Panc1 (cell line): ENCODE measurements around the gene RGS12.

Experiments used
- POLR2AphosphoS5 ChIP-seq: IDR thresholded peaks from 2 replicates; pipeline ENCODE4 v1.6.1; 2012; ENCODE audit warnings: mild to moderate bottlenecking, low read depth, low read length, moderate library complexity
- TCF7L2 ChIP-seq: IDR thresholded peaks from 2 replicates; pipeline ENCODE4 v1.6.1; 2011; ENCODE audit warnings: mild to moderate bottlenecking, low read depth, low read length, inconsistent platforms
- TF ChIP-seq, protein P1 (sequence below): fragments of 450-650 bp; IDR thresholded peaks from 2 replicates; pipeline ENCODE4 v1.5.1; 2017; ENCODE audit warnings: mild to moderate bottlenecking

DNA sequence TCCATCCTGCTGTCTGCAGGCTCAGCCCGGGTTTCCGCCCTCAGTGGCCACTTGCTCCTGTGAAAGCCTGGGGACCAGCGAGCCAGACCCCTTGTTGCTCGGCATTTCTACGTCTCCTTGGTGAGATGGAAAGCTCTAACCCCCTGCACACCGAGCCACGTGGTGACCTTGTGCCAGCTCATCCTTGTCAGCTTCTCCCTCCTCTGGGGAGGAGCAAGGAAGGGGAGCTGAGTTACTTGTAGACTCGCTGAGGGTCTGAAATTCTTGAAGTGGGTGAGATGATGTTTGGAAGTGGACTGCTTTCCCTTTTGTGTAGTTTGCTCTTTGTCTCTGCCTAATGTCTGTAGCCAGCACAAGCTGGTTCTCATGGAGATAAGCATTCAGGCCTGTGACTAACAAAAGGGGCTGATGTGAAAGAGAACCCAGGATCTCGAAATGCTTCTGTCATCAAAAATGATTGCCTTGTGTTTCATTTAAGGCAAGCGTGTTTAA, 29.3 kb downstream of the RGS12 start:
- TF ChIP-seq, protein P1, sequence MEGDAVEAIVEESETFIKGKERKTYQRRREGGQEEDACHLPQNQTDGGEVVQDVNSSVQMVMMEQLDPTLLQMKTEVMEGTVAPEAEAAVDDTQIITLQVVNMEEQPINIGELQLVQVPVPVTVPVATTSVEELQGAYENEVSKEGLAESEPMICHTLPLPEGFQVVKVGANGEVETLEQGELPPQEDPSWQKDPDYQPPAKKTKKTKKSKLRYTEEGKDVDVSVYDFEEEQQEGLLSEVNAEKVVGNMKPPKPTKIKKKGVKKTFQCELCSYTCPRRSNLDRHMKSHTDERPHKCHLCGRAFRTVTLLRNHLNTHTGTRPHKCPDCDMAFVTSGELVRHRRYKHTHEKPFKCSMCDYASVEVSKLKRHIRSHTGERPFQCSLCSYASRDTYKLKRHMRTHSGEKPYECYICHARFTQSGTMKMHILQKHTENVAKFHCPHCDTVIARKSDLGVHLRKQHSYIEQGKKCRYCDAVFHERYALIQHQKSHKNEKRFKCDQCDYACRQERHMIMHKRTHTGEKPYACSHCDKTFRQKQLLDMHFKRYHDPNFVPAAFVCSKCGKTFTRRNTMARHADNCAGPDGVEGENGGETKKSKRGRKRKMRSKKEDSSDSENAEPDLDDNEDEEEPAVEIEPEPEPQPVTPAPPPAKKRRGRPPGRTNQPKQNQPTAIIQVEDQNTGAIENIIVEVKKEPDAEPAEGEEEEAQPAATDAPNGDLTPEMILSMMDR: no peak
- TF ChIP-seq TCF7L2 (no peak), POLR2AphosphoS5 (no peak)
